ENCODE data around the gene ASPM.

Gene ASPM

GRCh38 chr1:197159461-197159860 lies 13.0 kb upstream of the ASPM start:
- H3K4me3 ChIP-seq (ENCODE audit: low read depth, low read length) = no peak overlapping the region
- ChIA-PET CTCF (no interaction called here), POLR2A (no interaction called here)
- DNase-seq (ENCODE audit: low read depth, low spot score) = no peak
- TF ChIP-seq CTCF (IDR thresholded peaks at IDR 0.05; ENCODE audit: insufficient read depth, low read length, missing control alignments) = no peak

GRCh38 chr1:197156692-197157091 lies 10.2 kb upstream of the ASPM start:
- TF ChIP-seq CTCF (IDR thresholded peaks at IDR 0.05; ENCODE audit: insufficient read depth, low read length, missing control alignments) = no peak
- no peak for DNase-seq (ENCODE audit: low read depth, low spot score)
- no peak overlapping the region for H3K4me3 ChIP-seq (ENCODE audit: low read depth, low read length)
- POLR2A ChIA-PET = no interaction called here
- CTCF ChIA-PET = interaction anchor here (0.7 to 1.0 kb wide), 2 partner anchors 22 to 34 kb away, joined by 3 read pairs; no protein-coding TSS in a partner anchor

- DNase-seq (ENCODE audit: low read depth, low spot score) = no peak
- ChIA-PET CTCF (interaction anchor here (1.4 to 2.4 kb wide), 3 partner anchors 9 to 31 kb away, joined by 3 to 11 read pairs (median 4); no protein-coding TSS in a partner anchor), POLR2A (no interaction called here)
- no peak for TF ChIP-seq CTCF (IDR thresholded peaks at IDR 0.05; ENCODE audit: insufficient read depth, low read length, missing control alignments)
- no peak overlapping the region for H3K4me3 ChIP-seq (ENCODE audit: low read depth, low read length)
These were observed 6.2 kb upstream of the ASPM start for GRCh38 chr1:197152662-197153061.

- no peak overlapping the region for H3K4me3 ChIP-seq (ENCODE audit: low read depth, low read length)
- ChIA-PET CTCF (interaction anchor here (2.4 kb wide), 1 partner anchor 28 kb away, joined by 11 read pairs; no protein-coding TSS in a partner anchor), POLR2A (no interaction called here)
- no peak for TF ChIP-seq CTCF (IDR thresholded peaks at IDR 0.05; ENCODE audit: insufficient read depth, low read length, missing control alignments)
- DNase-seq (ENCODE audit: low read depth, low spot score) = no peak
These were observed 4.7 kb upstream of the ASPM start for GRCh38 chr1:197151185-197151584.

GRCh38 chr1:197150336-197151005 lies 4.0 kb upstream of the ASPM start:
- TF ChIP-seq CTCF (IDR thresholded peaks at IDR 0.05; ENCODE audit: insufficient read depth, low read length, missing control alignments) = no peak

GRCh38 chr1:197149340-197149739 lies 2.9 kb upstream of the ASPM start:
- DNase-seq (ENCODE audit: low read depth, low spot score) = no peak
- no peak overlapping the region for H3K4me3 ChIP-seq (ENCODE audit: low read depth, low read length)
- no peak for TF ChIP-seq CTCF (IDR thresholded peaks at IDR 0.05; ENCODE audit: insufficient read depth, low read length, missing control alignments)
- ChIA-PET CTCF (interaction anchor here (0.7 to 1.2 kb wide), 2 partner anchors 11 to 30 kb away, joined by 3 read pairs; no protein-coding TSS in a partner anchor), POLR2A (no interaction called here)

More at GRCh38 chr1:197150336-197151005, 4.0 kb upstream of the ASPM start:
- ChIA-PET POLR2A (no interaction called here), CTCF (no interaction called here)
- no peak for DNase-seq (ENCODE audit: low read depth, low spot score)
- no peak overlapping the region for H3K4me3 ChIP-seq (ENCODE audit: low read depth, low read length)

All from AG04449 (cell line).